NCI-H82 treated with DMSO at 0.1 percent for 48 hours (cell line): Measurements from ENCODE around the gene FBXL7.

Source experiments
- DNase-seq: peaks from one replicate; lab custom pipeline; 2025; ENCODE audit not compliant: unreplicated experiment; lab: John Stamatoyannopoulos, UW

The FBXL7 gene

DNA sequence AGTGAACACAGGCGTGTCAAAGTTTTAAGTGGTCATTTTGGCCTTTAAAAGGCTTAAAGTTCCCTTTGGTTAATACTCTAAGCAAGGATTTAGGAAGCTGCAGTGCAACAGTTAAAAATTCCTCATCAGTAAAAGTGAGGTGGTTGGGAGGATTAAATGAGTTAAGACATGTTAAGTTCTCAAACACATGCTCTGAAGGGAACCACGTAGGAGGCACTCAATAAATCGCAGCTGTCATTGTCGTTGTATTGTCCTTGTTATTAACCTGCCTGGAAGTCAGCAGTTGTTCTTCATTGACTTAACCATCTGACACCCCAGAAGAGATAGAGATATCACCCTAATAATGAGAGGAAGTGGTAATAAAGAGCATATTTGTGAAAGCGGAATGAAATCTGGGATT lies 432.1 kb downstream of the FBXL7 start:
- DNase-seq = peak; percentile 71

GRCh38 chr5:15933259-15934207 lies 433.6 kb downstream of the FBXL7 start:
- DNase-seq = no peak

GRCh38 chr5:15936505-15937245 lies 436.7 kb downstream of the FBXL7 start:
- DNase-seq = no peak

DNA sequence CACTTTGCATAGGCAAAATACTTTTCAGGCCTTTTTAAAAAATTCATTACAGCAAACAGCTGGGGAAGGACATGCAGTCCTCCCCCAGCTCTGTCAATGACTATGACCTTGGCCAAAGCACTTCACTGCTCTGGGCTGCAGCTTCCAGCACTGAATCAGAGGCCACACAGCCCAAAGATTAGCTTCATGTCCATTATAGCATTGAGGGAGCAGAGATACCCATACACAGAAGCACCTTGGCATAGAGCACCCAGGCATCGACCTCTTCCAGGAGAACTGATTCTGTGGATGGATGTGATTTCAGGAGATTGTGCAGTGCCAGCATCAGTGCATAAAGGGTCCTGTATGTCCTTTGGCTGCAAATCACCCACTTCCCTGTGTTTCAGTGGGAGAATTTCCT lies 437.7 kb downstream of the FBXL7 start:
- no peak for DNase-seq

GRCh38 chr5:15938186-15938585 lies 438.2 kb downstream of the FBXL7 start:
- no peak for DNase-seq

DNA sequence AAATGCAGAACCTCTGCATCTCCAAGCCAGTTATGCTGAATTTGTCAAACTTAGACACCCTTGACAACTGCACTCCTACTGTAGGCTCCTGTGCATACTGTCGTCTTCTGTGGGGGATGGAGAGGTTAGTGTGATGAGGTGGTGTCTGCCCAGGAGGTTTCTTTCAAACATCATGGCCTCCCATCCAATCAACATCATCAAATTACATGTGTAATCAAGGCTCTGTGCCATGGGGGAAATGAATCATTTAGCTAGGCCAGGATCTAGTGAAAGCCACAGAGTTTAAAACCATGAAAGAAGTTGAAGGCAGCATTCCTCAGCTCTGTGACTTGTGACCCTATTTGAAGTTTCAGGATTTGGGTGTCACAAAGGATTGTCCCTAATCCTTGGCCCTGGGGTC lies 439.0 kb downstream of the FBXL7 start:
- DNase-seq = no peak

DNA sequence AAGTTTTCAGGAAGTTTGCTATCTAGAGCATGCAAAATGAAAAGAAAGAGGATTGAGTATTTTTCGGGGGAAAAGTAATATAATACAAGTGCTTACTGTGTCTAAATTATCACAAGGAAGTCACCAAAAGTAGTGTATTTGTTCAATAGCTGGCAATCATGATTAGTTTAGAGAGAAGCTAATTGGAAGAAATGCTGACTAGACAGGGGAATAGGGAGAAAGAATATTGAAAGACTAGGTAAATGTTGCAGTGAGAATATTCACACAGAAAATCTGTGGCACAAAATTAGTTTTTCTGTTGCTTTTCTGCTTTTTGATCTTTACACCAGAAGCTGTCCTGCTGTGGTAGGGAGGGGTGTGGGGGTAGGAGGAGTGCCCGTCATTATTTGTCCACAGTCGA lies 440.9 kb downstream of the FBXL7 start:
- DNase-seq = no peak

- DNase-seq = no peak
These were observed 443.5 kb downstream of the FBXL7 start for GRCh38 chr5:15943487-15943886.

DNA sequence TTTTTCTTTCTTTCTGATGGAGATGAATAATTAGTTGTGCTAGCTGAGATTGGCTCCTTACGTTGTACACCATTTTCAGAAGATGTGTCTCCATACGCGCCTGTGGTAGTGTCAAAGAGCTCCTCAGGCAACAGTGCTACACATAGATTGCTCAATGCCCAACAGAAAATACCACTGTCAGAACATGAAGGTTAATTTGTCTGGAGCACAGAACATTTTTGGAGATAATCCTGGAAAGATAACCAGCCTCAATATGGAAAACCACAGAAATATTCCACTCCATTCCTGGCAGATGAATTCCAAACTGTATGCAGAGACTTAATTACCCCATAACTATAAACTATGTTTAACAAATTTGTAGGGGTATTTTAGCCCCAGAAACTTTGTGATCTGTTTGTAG lies 446.0 kb downstream of the FBXL7 start:
- DNase-seq = no peak

GRCh38 chr5:15948190-15948589 lies 448.2 kb downstream of the FBXL7 start:
- no peak for DNase-seq

GRCh38 chr5:15951126-15951525 lies 451.1 kb downstream of the FBXL7 start:
- no peak for DNase-seq

- no peak for DNase-seq
These were observed 451.6 kb downstream of the FBXL7 start for GRCh38 chr5:15951550-15951949.

DNA sequence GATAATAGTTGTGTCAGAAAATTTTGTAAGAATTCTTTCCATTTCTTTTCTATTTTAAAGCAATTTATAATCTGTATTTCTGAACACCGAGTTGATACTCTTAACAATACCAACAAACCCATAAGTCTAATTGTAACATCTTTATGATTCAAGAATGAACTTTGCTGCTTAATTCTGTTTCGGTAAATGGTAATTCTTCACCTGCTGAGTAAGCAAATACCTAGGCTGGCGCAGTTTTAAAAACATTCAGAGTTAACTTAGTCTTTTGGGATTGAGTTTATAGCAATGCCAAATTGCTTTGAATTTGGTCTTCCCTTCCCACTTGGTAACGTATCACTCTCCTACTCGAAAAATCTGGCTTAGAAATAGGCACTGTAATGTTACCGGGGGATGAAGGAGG lies 456.6 kb downstream of the FBXL7 start:
- DNase-seq = no peak

- DNase-seq = no peak
These were observed 457.1 kb downstream of the FBXL7 start for GRCh38 chr5:15957124-15957523.

DNA sequence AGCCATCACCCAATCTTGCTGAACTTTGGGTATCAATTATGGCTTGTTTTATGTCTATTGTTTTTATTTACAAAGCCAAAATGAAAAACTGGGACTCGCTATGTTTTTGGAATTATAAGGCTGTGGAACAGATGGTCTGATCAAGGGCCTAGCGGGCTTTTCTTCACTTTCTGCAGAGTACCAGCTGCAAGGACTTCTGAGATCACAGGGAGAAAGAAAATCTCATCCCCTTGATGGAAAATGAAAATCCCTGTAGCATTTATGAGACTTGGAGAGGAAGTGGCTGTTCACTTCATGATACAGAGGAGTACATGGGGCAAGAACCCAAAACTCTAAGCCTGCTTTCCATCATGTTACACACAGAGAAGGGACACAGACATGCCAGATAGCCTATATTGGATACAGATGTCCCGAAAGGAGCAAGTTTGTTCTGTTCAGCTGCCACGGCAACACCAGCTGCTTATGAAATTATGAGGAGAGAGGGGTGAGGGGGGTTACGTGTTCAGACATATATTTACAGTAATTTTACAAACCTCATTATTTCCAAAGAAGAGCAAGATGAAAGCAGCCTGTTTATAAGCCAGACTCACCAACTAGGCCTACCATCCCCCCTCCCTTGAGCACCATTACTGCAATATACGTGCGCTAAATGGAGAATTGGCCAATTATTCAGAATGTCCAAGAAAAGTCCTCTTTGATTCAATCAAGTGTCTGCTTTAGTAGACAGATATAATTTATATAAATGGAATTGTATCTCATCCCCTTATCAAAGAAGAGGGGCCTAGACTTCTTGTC lies 459.6 kb downstream of the FBXL7 start:
- DNase-seq = no peak

DNA sequence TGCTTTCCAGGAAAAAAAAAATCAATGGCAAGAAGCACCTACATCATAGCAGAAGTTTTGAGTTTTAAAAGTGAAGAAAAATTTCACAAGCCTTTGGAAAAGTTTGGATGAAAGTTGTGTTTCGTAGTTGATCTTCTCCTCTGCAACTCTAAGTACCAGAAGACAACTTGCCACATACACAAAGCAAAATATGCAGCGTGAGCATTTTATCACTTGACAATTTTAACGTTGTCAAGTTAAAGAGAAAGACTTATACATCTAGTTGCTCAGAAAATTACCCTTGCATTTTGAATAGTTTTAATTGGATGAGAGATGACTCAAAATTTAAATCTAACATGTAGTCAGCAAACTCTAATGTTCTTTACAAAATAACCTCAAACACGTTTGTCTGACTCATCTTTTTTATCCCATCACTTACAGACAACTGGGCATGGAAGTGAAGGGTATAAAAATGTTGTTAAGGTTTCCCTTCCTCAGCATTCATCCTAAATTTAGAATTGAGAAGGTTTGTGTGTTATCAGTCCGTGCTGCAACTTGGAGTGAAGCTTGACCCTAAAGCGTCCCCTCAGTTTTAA lies 466.2 kb downstream of the FBXL7 start:
- no peak for DNase-seq

DNA sequence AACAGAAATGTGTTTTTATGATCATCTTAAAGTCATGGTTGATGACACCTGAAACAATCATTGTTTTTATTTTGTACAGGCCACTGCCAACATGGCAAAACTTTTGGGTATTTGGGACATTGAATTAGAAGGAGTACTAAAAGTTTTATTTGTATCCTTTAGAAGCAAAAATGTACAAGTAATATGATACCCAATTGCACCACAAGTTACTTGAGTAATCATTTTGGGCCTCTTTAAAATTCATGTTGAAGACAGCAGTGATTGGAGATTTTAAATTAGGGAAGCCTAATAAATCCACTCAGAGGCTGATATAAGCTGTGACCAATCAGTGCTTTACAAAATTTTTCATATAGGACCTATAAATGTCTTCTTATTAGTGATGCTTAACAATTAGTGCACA lies 466.7 kb downstream of the FBXL7 start:
- DNase-seq = no peak

DNA sequence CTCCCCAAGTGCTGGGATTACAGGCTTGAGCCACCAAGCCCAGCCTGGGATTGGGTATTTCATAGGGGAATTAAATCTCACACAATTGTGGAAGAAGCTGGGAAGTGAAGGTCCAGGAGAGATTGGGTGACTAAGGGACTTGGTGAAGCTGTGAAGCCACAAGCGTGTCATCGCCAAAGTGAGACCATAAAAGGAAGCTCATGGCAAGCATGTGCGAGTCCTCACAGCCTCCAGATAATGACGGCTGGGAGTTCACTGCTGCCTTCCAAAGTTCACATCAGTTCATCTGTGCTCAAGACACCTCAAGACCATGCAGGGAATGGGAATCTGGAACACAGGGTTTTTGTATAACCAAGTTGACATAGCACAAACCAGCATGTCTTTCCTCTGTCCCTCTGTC lies 469.0 kb downstream of the FBXL7 start:
- DNase-seq = no peak

- no peak for DNase-seq
These were observed 477.9 kb downstream of the FBXL7 start for GRCh38 chr5:15977851-15978250.

DNA sequence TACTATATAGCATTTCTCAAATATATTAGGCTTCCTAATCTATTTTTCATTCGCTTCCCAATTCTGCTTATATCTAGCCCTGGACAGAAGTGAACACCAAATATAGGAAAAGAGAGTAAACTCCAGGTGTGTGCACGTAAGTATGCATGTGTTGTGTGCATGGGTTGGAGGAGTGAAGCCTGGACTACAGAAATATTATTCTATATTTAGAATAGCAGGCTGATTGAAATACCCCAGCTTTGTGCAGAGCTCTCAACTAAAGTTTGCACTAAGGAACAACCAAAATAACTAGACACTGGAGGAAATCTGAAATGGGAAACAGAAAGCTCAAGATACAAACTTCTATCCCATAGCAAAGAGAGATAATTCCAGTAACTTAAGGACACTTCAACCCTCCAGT lies 480.9 kb downstream of the FBXL7 start:
- DNase-seq = no peak

DNA sequence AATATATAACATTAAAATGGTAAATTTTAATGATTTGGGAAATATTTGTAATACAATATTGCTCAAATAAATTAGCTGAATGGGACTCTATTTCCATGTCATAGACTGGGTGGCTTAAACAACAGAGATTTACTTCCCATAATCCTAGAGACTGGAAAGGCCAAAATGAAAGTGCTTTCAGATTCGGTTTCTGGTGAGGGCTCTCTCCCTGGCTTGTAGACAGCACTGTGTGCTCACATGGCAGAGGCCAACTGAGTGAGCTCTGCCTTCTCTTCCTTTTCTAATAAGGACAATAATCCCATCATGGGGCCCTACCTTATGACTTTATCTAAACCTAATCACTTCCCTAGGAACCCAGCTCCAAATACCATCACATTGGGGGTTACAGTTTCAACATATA lies 483.4 kb downstream of the FBXL7 start:
- no peak for DNase-seq
